ENCODE measurements around the gene TXNDC12.
"Not testable (repeated sequence)": the region's sequence is repeated elsewhere in the genome, so short reads cannot be mapped to it uniquely, and the experiment has no call there.

TXNDC12 gene

DNA sequence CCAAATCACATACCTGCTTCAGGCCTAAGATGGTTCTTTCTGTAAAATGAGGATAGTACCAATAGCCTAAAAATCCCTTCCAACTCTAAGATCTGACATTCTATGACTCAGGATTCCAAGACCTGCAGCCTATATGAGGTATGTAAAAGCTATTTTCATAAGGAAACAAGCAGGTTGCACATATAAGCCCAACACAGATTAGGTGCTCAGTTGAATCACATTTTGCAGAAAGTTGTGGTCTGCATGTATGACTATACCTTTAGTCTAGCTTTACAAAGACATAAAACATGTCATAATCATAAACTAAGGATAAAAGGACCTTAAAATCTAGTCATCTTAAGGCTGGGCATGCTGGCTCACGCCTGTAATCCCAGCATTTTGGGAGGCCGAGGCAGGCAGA is 28.7 kb downstream of the TXNDC12 start:
- DNase-seq (ENCODE audit: extremely low spot score), result no peak
- ChIA-PET POLR2A (no interaction called here), CTCF (no interaction called here)
- TF ChIP-seq, protein P1, sequence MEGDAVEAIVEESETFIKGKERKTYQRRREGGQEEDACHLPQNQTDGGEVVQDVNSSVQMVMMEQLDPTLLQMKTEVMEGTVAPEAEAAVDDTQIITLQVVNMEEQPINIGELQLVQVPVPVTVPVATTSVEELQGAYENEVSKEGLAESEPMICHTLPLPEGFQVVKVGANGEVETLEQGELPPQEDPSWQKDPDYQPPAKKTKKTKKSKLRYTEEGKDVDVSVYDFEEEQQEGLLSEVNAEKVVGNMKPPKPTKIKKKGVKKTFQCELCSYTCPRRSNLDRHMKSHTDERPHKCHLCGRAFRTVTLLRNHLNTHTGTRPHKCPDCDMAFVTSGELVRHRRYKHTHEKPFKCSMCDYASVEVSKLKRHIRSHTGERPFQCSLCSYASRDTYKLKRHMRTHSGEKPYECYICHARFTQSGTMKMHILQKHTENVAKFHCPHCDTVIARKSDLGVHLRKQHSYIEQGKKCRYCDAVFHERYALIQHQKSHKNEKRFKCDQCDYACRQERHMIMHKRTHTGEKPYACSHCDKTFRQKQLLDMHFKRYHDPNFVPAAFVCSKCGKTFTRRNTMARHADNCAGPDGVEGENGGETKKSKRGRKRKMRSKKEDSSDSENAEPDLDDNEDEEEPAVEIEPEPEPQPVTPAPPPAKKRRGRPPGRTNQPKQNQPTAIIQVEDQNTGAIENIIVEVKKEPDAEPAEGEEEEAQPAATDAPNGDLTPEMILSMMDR (IDR thresholded peaks at IDR 0.05; ENCODE audit: control extremely low read depth, extremely low read depth, low read depth, missing control alignments), result no peak

DNA sequence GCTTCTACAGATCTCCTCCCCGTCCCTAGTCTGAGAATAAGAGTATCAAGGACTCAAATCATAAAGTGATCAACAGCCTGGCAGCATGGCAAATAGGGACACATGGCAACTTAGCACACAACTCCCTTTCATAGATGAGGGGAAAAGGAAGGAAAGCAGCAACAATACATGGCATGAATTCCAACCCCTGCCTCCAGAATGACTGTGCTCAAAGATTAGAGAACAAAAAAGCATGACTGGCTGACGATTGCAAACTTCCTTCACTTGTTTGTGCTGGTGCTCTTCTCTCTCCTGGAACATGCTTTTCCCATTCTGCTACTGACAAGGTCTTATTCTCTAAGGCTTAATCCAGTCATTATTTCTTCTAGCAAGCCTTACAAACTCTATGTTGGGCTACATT is 32.9 kb downstream of the TXNDC12 start:
- ChIA-PET POLR2A (no interaction called here), CTCF (interaction anchor here (1.2 to 1.6 kb wide), 2 partner anchors 15 to 126 kb away, joined by 3 to 4 read pairs; no protein-coding TSS in a partner anchor)
- TF ChIP-seq, protein P1 (IDR thresholded peaks at IDR 0.05; ENCODE audit: control extremely low read depth, extremely low read depth, low read depth, missing control alignments), result no peak
- no peak for DNase-seq (ENCODE audit: extremely low spot score)

- CTCF ChIA-PET, result interaction anchor here (1.1 kb wide), 1 partner anchor 9 kb away, joined by 3 read pairs; no protein-coding TSS in a partner anchor
- POLR2A ChIA-PET, result no interaction called here
- DNase-seq (ENCODE audit: extremely low spot score), result no peak
- TF ChIP-seq, protein P1 (IDR thresholded peaks at IDR 0.05; ENCODE audit: control extremely low read depth, extremely low read depth, low read depth, missing control alignments), result no peak
Observed at GRCh38 chr1:52008071-52008809, 46.8 kb downstream of the TXNDC12 start.

DNA sequence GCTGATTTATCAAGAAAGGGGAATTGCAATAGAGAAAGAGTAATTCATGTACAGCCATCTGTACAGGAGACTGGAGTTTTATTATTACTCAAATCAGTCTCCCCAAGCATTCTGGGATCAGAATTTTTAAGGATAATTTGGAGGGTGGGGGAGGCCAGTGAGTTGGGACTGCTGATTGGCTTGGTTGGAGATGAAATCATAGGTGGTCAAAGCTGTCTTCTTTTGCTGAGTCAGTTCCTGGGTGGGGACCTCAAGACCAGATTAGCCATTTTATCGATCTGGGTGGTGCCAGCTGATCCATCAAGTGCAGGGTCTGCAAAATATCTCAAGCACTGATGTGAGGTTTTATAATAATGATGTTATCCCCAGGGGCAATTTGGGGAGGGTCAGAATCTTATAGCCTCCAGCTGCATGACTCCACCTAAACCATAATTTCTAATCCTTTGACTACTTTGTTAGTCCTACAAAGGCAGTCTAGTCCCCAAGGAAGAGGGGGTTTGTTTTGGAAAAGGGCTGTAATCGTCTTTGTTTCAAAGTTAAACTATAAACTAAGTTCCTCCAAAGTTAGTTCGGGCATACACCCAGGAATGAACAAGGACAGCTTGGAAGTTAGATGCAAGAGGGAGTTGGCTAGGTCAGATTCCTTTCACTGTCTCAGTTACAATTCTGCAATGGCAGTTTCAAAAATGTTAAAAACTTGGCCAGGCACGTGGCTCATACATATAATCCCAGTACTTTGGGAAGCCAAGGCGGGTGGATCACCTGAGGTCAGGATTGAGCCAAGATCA is 47.6 kb downstream of the TXNDC12 start:
- CTCF ChIA-PET, result interaction anchor here (1.3 kb wide), 1 partner anchor 110 kb away, joined by 7 read pairs; no protein-coding TSS in a partner anchor
- no peak for DNase-seq (ENCODE audit: extremely low spot score)
- TF ChIP-seq, protein P1 (IDR thresholded peaks at IDR 0.05; ENCODE audit: control extremely low read depth, extremely low read depth, low read depth, missing control alignments), result no peak
- POLR2A ChIA-PET, result no interaction called here

- CTCF ChIA-PET, result interaction anchor here (1.3 to 1.4 kb wide), 2 partner anchors 23 to 81 kb away, joined by 3 to 4 read pairs; no protein-coding TSS in a partner anchor
- not testable (repeated sequence) for DNase-seq (ENCODE audit: extremely low spot score)
Observed at GRCh38 chr1:52006081-52006553, 48.9 kb downstream of the TXNDC12 start.

DNA sequence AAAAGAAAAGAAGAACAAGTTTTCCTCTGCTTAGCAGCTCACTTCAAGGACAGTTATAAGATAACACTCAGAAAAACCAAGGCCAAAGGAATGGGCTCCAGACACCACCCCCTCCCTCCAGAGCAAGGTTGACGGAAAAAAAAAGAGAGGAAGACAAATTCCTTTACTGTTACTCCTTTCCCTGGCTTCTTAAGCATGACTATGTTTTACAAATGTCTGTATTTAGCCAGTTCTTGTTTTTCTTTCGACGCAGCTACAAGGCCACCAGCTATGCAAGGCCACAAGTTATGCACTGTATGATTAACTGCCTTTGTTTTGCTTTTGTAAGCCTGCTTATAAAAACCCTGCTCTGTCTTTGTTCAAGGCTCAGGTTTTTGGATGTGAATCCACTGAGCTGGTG is 49.4 kb downstream of the TXNDC12 start:
- CTCF ChIA-PET, result interaction anchor here (1.3 to 1.4 kb wide), 2 partner anchors 23 to 80 kb away, joined by 3 to 4 read pairs; no protein-coding TSS in a partner anchor
- DNase-seq (ENCODE audit: extremely low spot score); POLR2A ChIA-PET: not testable (repeated sequence)

More at GRCh38 chr1:52006081-52006553, 48.9 kb downstream of the TXNDC12 start:
- POLR2A ChIA-PET, result not testable (repeated sequence)

DNA sequence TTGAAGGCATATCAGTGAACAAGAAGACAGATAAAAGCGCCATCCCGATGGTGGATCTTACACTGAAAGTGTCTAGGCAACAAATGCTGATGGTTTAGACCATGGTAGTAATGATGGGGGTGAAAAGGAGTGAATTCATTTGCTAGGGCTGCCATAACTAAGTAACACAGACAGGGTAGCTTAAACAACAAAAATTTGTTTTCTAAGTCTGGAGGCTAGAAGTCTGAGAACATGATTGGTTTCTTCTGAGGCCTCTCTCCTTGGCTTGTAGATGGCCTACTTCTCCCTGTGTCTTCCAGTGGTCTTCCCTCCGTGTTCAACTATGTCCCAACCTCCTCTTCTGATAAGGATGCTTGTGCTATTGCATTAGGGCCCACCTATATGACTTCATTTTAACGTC is 51.1 kb downstream of the TXNDC12 start:
- ChIA-PET CTCF (interaction anchor here (0.8 to 1.6 kb wide), 2 partner anchors 106 to 108 kb away, joined by 3 to 6 read pairs; no protein-coding TSS in a partner anchor), POLR2A (no interaction called here)
- no peak for DNase-seq (ENCODE audit: extremely low spot score)
- TF ChIP-seq, protein P1 (IDR thresholded peaks at IDR 0.05; ENCODE audit: control extremely low read depth, extremely low read depth, low read depth, missing control alignments), result no peak
